Activated effector memory CD4-positive, alpha-beta T cell treated with Interleukin-2 at 50 U/mL for 16 hours (primary cell): ENCODE data around the gene THSD4.

Source experiments
- DNase-seq: peaks from one replicate; pipeline ENCODE4 v3.0.0-alpha.2; 2020

Gene THSD4

DNA sequence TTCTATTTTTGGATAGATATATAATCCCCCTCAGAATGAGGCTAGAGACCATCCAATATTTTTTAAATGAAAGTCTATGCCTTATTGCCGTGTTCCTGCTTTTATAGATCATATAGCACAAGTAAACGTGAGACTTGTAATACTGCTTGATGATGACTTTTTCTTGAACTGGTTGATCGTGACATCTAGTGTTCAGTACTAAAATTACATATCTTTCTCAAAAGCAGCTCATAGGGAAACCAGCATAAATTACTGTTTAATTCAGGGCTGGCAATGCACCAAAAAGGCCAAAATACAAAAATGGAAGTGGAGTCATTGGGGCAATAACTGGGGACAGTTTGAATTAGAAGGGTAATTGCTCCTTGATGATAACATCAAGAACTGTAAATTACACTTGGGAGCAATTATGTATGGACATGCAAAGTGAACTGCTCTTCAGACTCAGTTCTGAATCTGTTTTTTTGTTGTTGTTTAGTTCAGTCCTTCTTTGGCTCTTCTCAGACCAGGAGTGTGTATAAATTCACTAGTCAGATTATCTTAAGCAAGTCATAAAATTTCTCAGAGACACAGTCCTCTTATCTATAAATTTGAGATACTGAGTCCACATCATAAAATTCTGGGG is 325.3 kb downstream of the THSD4 start:
- no peak for DNase-seq

DNA sequence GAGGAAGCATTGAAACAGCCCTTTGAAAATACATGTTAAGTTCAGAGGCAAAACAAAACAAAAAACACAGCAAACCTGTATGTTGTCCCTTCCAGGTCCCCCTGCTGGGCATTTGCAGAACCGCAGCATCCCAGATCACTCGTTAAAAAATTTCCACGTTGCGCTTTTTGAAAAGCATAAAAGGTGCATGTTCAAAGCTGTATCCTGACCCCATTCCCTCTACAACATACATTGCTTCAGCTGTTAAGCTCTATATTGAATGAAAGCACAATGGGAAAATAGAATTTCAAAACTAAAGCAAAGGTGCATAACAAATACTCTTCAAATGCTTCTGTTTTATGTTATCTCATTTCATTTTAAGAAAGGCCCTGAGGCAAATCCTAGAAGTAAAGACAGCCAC is 328.3 kb downstream of the THSD4 start:
- no peak for DNase-seq

GRCh38 chr15:71444032-71444810 is 328.9 kb downstream of the THSD4 start:
- DNase-seq: no peak

GRCh38 chr15:71444866-71445590 is 329.8 kb downstream of the THSD4 start:
- DNase-seq: no peak

DNA sequence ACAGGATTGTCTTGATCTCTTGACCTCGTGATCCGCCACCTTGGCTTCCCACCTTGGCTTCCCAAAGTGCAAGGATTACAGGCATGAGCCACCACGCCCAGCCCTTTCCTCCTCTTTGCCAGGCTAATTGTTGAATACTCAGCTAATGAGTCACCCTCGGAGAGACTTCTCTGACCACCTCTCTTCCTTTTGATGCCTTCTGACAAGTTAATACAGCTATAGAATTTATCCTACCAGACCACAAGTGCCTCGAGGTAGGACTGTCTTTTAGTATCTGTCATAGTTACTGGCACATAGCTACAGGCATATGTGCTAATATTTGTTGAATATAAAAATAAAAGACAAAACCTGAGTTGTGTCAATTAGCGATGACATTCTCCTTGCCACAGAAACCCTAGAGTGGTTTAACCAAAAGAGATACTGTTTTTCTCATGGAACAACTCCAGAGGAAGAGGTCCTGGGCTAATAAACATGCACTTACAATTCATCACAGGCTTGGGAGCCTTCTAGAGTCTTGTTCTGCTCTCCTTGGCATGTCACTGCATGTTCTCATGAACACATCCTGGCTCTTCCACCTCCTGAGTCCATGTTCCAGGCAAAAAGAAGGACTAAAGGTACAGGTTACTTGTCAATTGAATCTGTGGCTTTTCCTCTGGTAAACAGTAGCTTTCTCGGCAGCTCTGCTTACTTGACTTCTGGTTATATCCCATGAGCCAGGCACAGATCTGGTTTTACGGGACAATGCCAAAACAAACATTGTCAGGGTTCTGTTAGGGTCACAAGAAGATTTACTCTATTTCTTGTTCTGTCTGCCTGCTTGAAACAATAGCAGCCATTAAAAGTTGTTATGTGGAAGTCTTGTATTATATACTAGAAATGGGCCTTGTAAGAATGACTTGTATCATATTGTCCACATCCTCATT is 332.3 kb downstream of the THSD4 start:
- DNase-seq: no peak

DNA sequence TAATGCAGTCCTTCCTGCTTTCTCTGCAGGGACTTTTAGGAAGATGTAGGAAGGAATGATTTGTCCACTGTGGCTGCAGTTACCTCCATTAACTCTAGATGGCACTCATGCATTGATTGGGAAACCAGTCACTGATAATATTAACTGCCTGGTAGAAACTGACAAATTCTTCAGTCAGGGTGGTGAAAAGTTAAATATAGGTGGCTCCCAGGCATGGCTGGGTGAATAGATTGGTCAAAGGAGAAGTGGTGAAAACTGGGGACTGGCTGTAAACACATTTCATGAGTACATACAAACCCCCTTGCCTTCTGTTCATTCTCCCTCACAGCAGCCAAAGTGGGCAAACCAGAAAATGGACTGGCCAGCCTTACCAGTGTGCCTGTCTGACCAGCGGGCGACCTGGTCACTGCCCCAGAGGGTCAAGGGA is 333.4 kb downstream of the THSD4 start:
- DNase-seq: no peak

DNA sequence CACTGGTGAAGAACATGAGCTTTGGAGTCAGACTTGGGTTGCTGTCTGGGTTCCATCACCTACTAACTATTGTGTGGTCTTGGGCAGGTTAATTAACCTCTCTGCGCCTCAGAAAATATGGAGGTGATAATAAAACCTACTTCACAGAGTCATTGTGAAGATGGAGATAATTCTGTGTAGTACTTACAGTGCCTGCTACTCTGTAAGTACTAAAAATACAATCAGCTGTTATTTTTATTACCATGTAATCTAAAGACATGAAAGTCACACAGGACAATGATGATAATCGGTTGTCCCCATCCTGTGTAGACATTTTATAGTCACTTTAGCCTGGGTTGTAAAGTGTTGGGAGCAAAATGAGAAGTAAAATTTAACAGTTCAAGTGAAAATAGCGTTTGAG is 334.1 kb downstream of the THSD4 start:
- DNase-seq: no peak

DNA sequence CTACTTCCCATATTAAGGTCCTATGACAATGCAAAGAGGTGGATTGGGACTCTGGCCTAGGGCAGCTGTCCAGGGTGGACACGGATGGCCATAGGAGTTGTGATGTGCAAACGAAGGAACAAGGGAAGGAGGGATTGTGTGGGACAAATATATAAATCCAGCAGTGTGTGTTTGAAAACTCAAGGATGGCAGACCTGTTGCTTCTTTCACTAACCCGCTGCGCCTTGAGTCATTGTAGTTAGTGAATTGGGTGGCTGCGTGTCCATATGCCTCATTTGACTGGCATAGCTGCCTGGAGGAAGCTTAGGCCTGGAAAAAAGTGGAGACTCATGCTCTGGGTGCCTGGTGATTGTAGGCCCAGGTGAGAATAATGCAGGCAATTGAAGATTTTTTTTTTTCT is 334.7 kb downstream of the THSD4 start:
- no peak for DNase-seq

DNA sequence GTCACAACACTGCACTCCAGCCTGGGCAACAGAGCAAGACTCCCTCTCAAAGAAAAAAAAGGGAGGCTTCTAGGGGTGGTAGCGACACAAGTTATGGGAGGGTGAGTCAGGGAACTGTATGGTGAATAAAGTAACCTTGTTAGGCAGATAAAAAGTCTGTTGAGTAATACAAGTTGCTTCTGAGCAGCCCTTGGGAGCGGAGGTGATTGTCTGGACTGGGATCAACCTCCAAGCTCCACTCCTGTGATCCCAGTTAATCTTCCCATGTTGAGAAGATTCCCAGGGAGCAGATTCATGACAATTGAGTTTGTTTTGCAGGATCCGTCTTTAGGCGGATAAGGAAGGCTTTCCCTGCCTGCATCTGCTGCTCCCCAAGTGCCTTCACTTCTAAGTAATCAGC is 335.9 kb downstream of the THSD4 start:
- DNase-seq: no peak

GRCh38 chr15:71452893-71453292 is 337.6 kb downstream of the THSD4 start:
- no peak for DNase-seq

DNA sequence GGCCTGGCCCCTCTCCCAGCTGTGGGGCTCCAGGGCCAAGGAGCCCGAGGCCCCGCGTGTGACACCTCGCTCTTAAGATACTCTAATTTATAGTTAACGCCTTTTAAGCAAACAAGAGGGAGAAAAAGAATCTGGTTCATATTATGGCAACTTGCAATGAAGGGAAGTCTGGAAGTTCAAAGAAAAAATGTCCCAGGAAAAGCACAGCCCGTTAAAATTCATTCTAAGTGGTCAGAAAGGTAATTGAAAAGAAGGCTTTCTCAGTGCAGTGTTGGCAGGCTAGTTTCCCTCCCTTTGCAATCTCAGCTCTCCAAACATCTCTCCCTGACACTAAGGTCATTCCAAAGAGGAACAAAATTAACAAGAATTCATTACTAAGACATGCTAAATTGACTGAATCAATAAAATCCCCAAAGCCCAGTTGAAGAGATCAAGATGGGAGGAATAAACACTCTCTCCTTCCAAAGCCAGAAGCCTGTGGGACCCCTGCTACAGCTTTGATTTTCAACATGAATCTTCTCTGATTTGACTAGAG is 339.3 kb downstream of the THSD4 start:
- DNase-seq: no peak

GRCh38 chr15:71455107-71455506 is 339.8 kb downstream of the THSD4 start:
- DNase-seq: no peak

DNA sequence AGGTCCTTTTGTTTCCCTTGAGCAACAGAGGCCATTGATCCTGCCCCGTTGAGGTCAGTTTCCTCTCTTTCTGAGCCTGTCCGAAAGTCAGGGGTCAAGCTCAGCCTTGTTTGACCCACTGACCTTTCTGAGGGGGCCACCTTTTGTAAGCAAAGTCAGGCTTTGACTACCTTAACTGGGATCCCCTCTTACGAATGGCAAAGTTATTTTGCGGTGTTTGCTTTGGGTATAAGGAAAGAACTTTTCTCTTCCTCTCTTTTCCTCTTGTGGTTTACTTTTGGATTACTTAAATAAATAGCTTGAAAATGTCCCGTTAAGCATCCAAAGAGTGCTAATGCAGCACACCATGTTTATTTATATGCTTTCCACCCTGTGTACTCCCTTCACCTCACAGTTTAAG is 340.6 kb downstream of the THSD4 start:
- no peak for DNase-seq

GRCh38 chr15:71456362-71456761 is 341.1 kb downstream of the THSD4 start:
- DNase-seq: no peak

GRCh38 chr15:71456811-71457210 is 341.5 kb downstream of the THSD4 start:
- DNase-seq: no peak

DNA sequence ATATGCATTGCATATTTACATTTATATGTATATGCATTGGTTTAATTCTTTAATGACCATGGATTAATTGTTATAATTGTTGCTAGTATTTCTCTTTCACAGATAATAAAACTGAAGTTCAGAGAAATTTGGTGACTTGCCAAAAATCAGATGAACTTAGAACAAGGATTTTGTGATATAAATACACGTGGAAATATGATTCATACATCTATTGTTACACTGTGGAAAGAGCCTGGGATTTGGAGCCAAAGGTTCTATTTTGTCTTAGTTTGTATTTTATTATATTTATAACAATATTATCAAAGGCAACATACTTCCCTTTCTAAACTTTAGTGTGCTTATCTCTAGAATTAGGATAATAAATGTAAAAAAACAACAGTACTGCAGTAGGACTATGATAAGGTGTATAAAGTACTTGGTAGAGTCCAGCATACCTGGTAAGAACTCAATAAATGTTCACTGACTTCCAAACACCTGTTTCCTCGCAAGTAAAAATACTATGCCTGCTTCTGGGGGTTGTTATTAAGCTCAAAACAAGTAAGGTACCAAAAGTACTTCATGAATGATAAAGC is 342.9 kb downstream of the THSD4 start:
- DNase-seq: no peak

- DNase-seq: no peak
These were observed 346.5 kb downstream of the THSD4 start for GRCh38 chr15:71461748-71462147.

GRCh38 chr15:71462638-71463037 is 347.4 kb downstream of the THSD4 start:
- DNase-seq: no peak

DNA sequence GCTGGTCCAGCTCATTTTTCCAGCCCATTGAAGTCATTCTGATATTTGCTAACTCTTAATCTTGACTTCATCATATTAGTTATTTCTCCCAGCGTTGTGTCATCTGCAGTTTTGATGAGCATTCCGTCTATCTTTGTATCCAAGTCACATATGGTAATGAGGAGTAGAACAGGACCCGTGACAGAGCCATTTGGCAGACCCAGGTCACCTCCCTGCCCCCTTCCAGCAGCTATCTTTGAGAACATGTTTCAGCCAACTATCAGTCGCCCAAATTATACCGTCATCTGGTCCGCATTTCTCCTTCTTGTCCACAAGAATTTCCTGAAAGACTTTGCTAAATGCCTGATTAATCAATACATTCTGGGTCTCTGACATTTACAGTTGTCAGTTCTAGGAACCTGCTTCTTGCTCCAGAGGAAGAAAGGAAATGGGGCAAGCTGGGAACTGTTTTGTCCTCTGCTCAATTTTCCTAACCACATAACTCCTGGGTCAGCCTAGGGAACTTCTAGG is 347.9 kb downstream of the THSD4 start:
- DNase-seq: no peak

GRCh38 chr15:71465131-71465955 is 350.1 kb downstream of the THSD4 start:
- DNase-seq: no peak

DNA sequence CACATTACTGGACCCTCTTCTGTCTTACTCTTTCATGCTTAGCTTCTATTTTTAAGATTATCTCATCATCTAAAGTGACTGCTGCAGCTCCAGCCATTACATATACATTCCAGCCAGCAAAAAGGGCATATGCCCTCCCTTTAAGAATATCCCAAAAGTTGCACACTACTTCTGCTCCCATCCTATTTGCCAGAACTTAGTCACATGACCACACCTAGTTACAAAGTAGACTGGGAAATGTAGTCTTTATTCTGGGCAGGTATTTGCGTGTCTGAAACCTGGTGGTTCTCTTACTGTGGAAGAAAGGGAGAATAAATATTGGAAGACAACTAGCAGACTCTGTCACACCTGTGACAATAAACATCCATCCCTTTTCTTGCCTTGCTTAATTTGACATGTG is 353.4 kb downstream of the THSD4 start:
- DNase-seq: no peak
